Frontal cortex (tissue), 4 donors: ENCODE data around the gene GNB3. TPM values are rescaled to one million over a fixed set of nuclear protein-coding genes. Genes with fewer than 3 reads are reported as not detected.
"Not testable (repeated sequence)": the region's sequence is repeated elsewhere in the genome, so short reads cannot be mapped to it uniquely, and the experiment has no call there.

Experiments
- DNase-seq, 2 donors: peaks; one replicate each; pipeline ENCODE4 v3.0.0; 2012; ENCODE audit warnings: low spot score in 2 of 2
- FAIRE-seq: peaks from 2 replicates; lab custom pipeline; 2012; peaks lifted over from hg19 to GRCh38; lab: Jason Lieb, UNC
- total RNA-seq: library from RNA; depleted of rRNA; stranded (reverse); fragments of >200 nt; gene quantifications from one replicate; pipeline ENCODE4 v1.2.3, GENCODE V29; 2014
- donor health status: control.
- donor health status: control.
- donor health status: control.

GNB3 gene
- total RNA-seq, 1 donor from 2014 or later, result 1.2 TPM

GRCh38 chr12:6871052-6871957 is 30.6 kb downstream of the GNB3 start:
- DNase-seq (no peak), FAIRE-seq (no peak)

GRCh38 chr12:6872073-6873048 is 31.6 kb downstream of the GNB3 start:
- DNase-seq, result peak; percentile 83 to 86
- FAIRE-seq, result no peak

- DNase-seq (peak; percentile 93 to 94), FAIRE-seq (no peak)
Measured at GRCh38 chr12:6873094-6874014, 32.6 kb downstream of the GNB3 start, which contains the start of gene SPSB2. TSS of gene SPSB2 (minus strand) at chr12:6873303. CDS start at chr12:6872901, 402 bp downstream.

- FAIRE-seq, DNase-seq: not testable (repeated sequence)
Measured at GRCh38 chr12:6874015-6874368, 33.3 kb downstream of the GNB3 start.

- FAIRE-seq, result not testable (repeated sequence)
Measured at GRCh38 chr12:6879824-6880223, 39.1 kb downstream of the GNB3 start.

GRCh38 chr12:6883252-6883651 is 42.5 kb downstream of the GNB3 start:
- FAIRE-seq, result no peak
- no peak for DNase-seq

More at GRCh38 chr12:6879824-6880223, 39.1 kb downstream of the GNB3 start:
- not testable (repeated sequence) for DNase-seq

- FAIRE-seq, result no peak
Measured at GRCh38 chr12:6883683-6884082, 43.0 kb downstream of the GNB3 start.

GRCh38 chr12:6884539-6884938 is 43.8 kb downstream of the GNB3 start:
- no peak for DNase-seq
- FAIRE-seq, result no peak

More at GRCh38 chr12:6883683-6884082, 43.0 kb downstream of the GNB3 start:
- DNase-seq, result no peak

GRCh38 chr12:6886206-6886999 is 45.7 kb downstream of the GNB3 start:
- not testable (repeated sequence) for DNase-seq, FAIRE-seq

- DNase-seq, result no peak
- no peak for FAIRE-seq
Measured at GRCh38 chr12:6887460-6887859, 46.7 kb downstream of the GNB3 start.

GRCh38 chr12:6888360-6888759 is 47.6 kb downstream of the GNB3 start:
- FAIRE-seq (no peak), DNase-seq (no peak)

GRCh38 chr12:6888794-6889193 is 48.1 kb downstream of the GNB3 start:
- not testable (repeated sequence) for FAIRE-seq, DNase-seq

GRCh38 chr12:6889775-6890573 is 49.2 kb downstream of the GNB3 start:
- not testable (repeated sequence) for FAIRE-seq

GRCh38 chr12:6890789-6891645 is 50.3 kb downstream of the GNB3 start:
- FAIRE-seq (no peak), DNase-seq (peak; percentile 96)

More at GRCh38 chr12:6889775-6890573, 49.2 kb downstream of the GNB3 start:
- not testable (repeated sequence) for DNase-seq

GRCh38 chr12:6891646-6892001 is 50.9 kb downstream of the GNB3 start:
- no peak for FAIRE-seq
- DNase-seq, result no peak

GRCh38 chr12:6892683-6893082 is 52.0 kb downstream of the GNB3 start:
- DNase-seq, FAIRE-seq: not testable (repeated sequence)

- FAIRE-seq (no peak), DNase-seq (no peak)
Measured at GRCh38 chr12:6894321-6894720, 53.6 kb downstream of the GNB3 start.
